GM06990 (cell line): Measurements from ENCODE around the gene NRTN.

Experiments used
- DNase-seq: peaks from one replicate; pipeline ENCODE4 v3.0.0-alpha.2; 2011; ENCODE audit not compliant: insufficient read length; ENCODE audit errors: extremely low read depth
- H3K27me3 ChIP-seq: replicated peaks from 2 replicates; pipeline ENCODE4 v1.6.0; 2011; ENCODE audit warnings: low read length; ENCODE audit not compliant: control insufficient read depth, insufficient read depth
- H3K36me3 ChIP-seq: 2 replicates; pipeline ENCODE4 v1.5.1; 2011; ENCODE audit warnings: low read length; ENCODE audit not compliant: control insufficient read depth, insufficient read depth
- H3K4me3 ChIP-seq: replicated peaks from 2 replicates; pipeline ENCODE4 v1.5.1; 2011; ENCODE audit warnings: low read depth, mild to moderate bottlenecking, control low read depth, low read length
- TF ChIP-seq, protein P1 (sequence below): IDR thresholded peaks from 2 replicates; pipeline ENCODE4 v1.5.1; 2011; ENCODE audit warnings: low read length, control low read depth, mild to moderate bottlenecking, inconsistent platforms; ENCODE audit not compliant: insufficient read depth, poor library complexity, severe bottlenecking

NRTN gene

DNA sequence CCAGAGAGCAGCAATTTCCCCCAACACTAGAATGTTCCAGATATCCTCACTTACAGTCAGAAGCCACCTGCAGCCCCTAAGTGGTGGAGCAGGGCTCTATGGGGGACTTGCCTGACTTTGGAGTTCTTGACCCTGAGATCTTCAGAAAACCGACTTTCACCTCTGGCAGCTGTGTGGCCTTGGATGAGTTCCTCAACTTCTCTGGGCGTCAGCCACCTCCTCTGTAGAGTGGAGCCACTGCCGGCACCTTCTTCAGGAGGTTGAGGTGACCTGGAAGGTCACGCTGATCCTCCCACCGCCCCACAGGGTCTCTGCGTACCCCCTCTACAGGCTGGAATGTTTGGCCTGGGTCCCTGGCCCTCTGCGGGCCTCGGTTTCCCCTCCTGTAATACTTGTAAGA, 72.6 kb downstream of the NRTN start:
- Histone ChIP-seq H3K36me3 (no peaks in the 10 kb centered on the region), H3K4me3 (no peak overlapping the region), H3K27me3 (no peaks in the 10 kb centered on the region)
- DNase-seq, result no peak
- TF ChIP-seq, protein P1, sequence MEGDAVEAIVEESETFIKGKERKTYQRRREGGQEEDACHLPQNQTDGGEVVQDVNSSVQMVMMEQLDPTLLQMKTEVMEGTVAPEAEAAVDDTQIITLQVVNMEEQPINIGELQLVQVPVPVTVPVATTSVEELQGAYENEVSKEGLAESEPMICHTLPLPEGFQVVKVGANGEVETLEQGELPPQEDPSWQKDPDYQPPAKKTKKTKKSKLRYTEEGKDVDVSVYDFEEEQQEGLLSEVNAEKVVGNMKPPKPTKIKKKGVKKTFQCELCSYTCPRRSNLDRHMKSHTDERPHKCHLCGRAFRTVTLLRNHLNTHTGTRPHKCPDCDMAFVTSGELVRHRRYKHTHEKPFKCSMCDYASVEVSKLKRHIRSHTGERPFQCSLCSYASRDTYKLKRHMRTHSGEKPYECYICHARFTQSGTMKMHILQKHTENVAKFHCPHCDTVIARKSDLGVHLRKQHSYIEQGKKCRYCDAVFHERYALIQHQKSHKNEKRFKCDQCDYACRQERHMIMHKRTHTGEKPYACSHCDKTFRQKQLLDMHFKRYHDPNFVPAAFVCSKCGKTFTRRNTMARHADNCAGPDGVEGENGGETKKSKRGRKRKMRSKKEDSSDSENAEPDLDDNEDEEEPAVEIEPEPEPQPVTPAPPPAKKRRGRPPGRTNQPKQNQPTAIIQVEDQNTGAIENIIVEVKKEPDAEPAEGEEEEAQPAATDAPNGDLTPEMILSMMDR, result no peak

DNA sequence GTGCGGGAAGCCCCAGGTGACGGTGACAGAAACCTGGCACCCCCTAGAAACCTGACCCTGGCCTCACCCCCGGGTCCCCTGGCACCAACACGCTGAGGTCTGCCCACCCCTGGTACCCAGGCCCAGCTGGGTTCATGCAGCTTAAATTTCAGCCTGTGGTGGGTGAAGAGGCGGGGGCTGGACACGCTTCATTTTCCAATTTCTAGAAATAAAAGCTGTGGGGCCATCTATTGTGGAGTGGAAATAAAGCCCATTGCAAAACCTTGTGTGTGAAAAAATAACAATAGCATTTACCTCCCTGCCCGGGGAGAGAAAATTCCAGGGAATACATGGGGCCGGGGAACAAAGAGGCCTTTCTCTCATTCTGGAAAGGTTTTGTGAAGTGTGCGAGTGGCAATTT, 73.0 kb downstream of the NRTN start:
- no peaks in the 10 kb centered on the region for H3K36me3 ChIP-seq
- H3K4me3 ChIP-seq, result no peak overlapping the region
- no peaks in the 10 kb centered on the region for H3K27me3 ChIP-seq
- TF ChIP-seq, protein P1, result no peak
- DNase-seq, result no peak
